Measurements from ENCODE around the gene EXOC4. TPM values are rescaled to one million over a fixed set of nuclear protein-coding genes. Genes with fewer than 3 reads are reported as not detected.

Gene EXOC4
- total and polyA plus RNA-seq, 2 donors (not counting 3 experiments of a cell fraction or from before 2014, with no cell fraction given): 20.3 to 73.1 TPM

- DNase-seq (ENCODE audit: low read depth, low spot score): no peak
Observed at GRCh38 chr7:133601617-133602016, 348.7 kb downstream of the EXOC4 start.

More at GRCh38 chr7:133601617-133602016, 348.7 kb downstream of the EXOC4 start:
- Histone ChIP-seq H3K27ac (ENCODE audit: insufficient read depth, low read depth, low read length) (no peak overlapping the region), H3K4me1 (ENCODE audit: control insufficient read depth, extremely low read depth, insufficient read depth, low read length) (no peaks in the 10 kb centered on the region), H3K9me1 (replicated peaks; ENCODE audit: control insufficient read depth, extremely low read depth, insufficient read depth, low read length) (no peaks in the 10 kb centered on the region), H3K9me3 (replicated peaks; ENCODE audit: control insufficient read depth, insufficient read depth, low read length) (no peaks in the 10 kb centered on the region), H3K4me3 (replicated peaks in 1 of 3; ENCODE audit: insufficient read depth in 1 of 3, low read depth in 1 of 3, low read length in 3 of 3) (no peak overlapping the region), H2AFZ (ENCODE audit: low read depth, low read length) (no peak overlapping the region), H3K4me2 (ENCODE audit: insufficient read depth, low read length) (no peak overlapping the region), H4K20me1 (replicated peaks; ENCODE audit: control insufficient read depth, extremely low read depth, insufficient read depth, low read length) (no peaks in the 10 kb centered on the region), H3K36me3 (ENCODE audit: control insufficient read depth in 2 of 2, extremely low read depth in 1 of 2, insufficient read depth in 2 of 2, low read length in 2 of 2) (no peaks in the 10 kb centered on the region), H3K79me2 (ENCODE audit: control insufficient read depth, insufficient read depth, low read length) (no peaks in the 10 kb centered on the region), H3K27me3 (ENCODE audit: control insufficient read depth in 2 of 2, insufficient read depth in 2 of 2, low read length in 2 of 2) (no peaks in the 10 kb centered on the region), H3K9ac (replicated peaks; ENCODE audit: extremely low read depth, insufficient read depth, low read length) (no peak overlapping the region)
- BruUV-seq (replicated peaks): no TSS peak
- ChIA-PET CTCF (interaction anchor here (1.1 kb wide), 1 partner anchor 9 kb away, joined by 3 read pairs; no protein-coding TSS in a partner anchor), POLR2A (no interaction called here)
- intact Hi-C loops (cut with micrococcal nuclease): no loop called here
- FAIRE-seq: no peak
- TF ChIP-seq GATA2 (IDR thresholded peaks at IDR 0.05; ENCODE audit: insufficient read depth, insufficient read length, low read depth, low read length) (no peak), POLR2AphosphoS5 (IDR thresholded peaks at IDR 0.05; ENCODE audit: insufficient read depth, low read depth, low read length) (no peak), EZH2 (IDR thresholded peaks at IDR 0.05; ENCODE audit: borderline replicate concordance, low read depth, low read length, severe bottlenecking) (no peak), FOS (IDR thresholded peaks at IDR 0.05; ENCODE audit: borderline replicate concordance, insufficient read depth, low read length) (no peak), JUN (IDR thresholded peaks at IDR 0.05; ENCODE audit: borderline replicate concordance, insufficient read depth, insufficient read length, low read depth) (no peak), CTCF (IDR thresholded peaks at IDR 0.05; ENCODE audit: extremely low read depth in 1 of 2, insufficient read depth in 1 of 2, low read depth in 1 of 2, low read length in 2 of 2) (no peak), POLR2A (IDR thresholded peaks at IDR 0.05; ENCODE audit: low read depth, low read length) (no peak), MYC (IDR thresholded peaks at IDR 0.05; ENCODE audit: low read depth, low read length) (no peak), MAX (IDR thresholded peaks at IDR 0.05; ENCODE audit: insufficient read depth, insufficient read length) (no peak)
- dilution Hi-C loops (cut with MboI; ENCODE audit: extremely low pct_ligation_motif_present, low sequenced_read_pairs): no loop called here
